ENCODE measurements around the gene XIRP2. TPM values are rescaled to one million over a fixed set of nuclear protein-coding genes. Genes with fewer than 3 reads are reported as not detected.

XIRP2 gene
- total RNA-seq, 2 donors from 2014 or later: not detected

DNA sequence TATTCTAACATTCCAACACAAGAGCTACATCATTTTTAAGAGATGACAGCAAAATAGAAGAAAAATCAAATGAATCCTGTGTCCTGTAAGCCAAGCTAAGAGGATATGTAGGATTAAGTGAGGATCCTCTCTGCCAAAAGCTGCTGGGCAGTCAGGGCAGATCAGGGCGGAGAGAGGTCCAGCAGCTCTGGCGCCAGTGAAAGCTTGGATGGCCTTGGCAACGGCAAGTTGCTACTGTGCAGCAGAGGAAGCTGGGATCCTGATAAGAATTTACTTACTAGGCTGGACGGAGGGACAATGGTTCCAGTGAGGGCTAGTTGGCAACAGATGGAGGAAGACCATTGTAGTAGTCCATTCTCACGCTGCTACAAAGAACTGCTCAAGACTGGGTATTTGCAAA, 391.5 kb downstream of the XIRP2 start:
- ATAC-seq (replicated peaks in 1 of 2): no peak
- Mint-ChIP-seq H3K4me3 (no peak overlapping the region), H3K27me3 (ENCODE audit: low read depth) (no peaks in the 10 kb centered on the region), H3K9me3 (no peaks in the 10 kb centered on the region), H3K36me3 (ENCODE audit: insufficient read depth in 2 of 2) (no peaks in the 10 kb centered on the region), H3K27ac (no peak overlapping the region), H3K4me1 (ENCODE audit: low read depth) (no peaks in the 10 kb centered on the region)
- DNase-seq: no peak

DNA sequence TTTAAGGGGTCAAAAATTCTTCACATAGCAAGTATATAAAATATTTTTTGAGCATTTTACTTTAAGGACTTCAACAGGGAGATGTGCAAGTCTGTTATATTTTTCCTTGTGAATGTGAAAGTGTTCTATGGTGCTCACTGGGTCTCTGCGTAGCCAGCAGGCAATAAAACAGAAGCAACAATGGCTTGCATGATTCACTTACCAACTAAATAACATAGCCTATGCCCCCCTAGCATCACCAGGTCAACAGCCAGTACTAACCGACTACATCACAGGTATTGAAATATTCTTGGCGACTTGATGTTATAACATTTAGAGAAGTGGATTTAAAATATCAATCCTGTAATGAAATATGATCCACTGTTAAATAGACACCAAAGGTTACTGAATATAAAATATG, 398.9 kb downstream of the XIRP2 start:
- peaks cover 39% of the 10 kb centered on the region for H3K27me3 Mint-ChIP-seq (ENCODE audit: low read depth)
- ATAC-seq (replicated peaks in 1 of 2): no peak
- DNase-seq: no peak
- H3K27ac Mint-ChIP-seq: no peak overlapping the region
- H3K9me3 Mint-ChIP-seq: no peaks in the 10 kb centered on the region
- H3K36me3 Mint-ChIP-seq (ENCODE audit: insufficient read depth in 2 of 2): no peaks in the 10 kb centered on the region
- no peaks in the 10 kb centered on the region for H3K4me1 Mint-ChIP-seq (ENCODE audit: low read depth)
- no peak overlapping the region for H3K4me3 Mint-ChIP-seq

DNA sequence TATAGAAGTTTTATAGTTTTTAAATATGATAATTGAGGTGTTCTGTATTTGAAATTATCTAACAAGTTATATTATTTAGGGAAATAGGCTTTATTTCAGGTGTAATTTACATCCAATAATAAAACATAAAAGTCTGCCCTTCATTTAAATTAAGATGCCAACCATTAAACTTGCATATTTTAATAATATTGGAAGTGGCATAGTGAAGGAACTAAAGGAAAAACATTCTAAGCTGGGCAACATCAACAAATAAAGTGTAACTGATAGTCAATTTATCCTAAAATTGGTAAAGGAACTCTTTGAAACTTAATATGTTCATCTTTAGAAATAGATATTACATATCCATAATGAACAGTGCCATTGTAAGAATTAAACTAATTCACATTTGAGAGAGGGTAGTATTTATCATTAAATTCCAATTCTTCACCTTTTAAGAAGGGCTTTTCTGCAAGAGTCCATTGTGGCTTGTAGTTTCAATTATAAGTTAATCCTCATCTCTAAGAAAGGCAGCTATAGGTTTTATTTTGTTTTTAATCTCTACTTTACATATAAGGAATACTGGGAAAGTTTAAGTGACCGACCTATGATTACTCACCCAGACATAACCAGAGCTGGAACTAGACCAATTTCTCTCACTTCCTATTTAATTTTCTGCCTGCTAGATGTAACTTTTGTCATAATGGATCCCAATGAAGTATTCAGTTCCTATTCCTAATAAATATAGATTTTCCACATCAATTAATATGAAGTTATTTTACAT, 401.6 kb downstream of the XIRP2 start:
- H3K9me3 Mint-ChIP-seq: no peaks in the 10 kb centered on the region
- DNase-seq (no peak), ATAC-seq (replicated peaks in 1 of 2) (no peak)
- no peak overlapping the region for H3K27ac Mint-ChIP-seq
- peaks cover 55% of the 10 kb centered on the region for H3K27me3 Mint-ChIP-seq (ENCODE audit: low read depth)
- H3K4me1 Mint-ChIP-seq (ENCODE audit: low read depth): peaks cover 15% of the 10 kb centered on the region
- peaks cover 1 to 3% of the 10 kb centered on the region in 2 donors for H3K36me3 Mint-ChIP-seq (ENCODE audit: insufficient read depth in 2 of 2)
- H3K4me3 Mint-ChIP-seq: no peak overlapping the region

DNA sequence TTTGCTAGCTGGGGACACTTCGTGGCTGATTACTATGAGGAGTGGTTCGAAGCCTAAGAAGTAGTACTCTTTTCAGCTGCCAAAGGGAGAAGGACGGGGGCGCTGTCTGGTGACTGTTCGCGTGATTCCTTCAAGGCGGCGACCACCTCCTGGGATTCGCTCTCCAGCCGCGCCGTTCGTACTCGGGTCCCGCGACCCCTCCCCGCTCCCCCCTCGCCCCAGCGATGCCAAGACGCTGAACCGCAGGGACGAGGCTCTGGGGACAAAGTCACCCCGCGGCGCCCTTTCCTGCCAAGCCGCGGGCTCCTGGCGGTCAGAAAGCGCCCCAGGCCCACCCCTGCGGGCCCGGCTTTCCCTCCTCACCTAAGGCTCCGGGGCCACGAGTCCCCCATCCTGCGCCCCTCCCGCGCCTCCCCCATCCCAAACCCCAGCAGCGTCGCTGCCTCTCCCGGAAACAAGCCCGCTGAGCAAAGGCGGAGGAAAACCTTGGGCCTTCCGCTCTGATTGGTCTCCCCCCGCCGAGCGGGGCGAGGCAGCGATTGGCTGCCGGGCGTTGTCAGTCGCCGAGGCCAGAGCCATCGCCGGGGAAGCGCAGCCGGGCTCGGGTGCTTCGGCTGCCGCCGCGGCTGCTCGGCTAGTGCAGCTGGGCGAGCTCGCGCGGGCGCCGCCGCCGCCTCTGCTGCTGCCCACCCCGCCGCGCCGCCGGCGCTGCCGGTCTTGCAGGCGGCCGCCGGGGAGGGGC, 404.3 kb downstream of the XIRP2 start, which contains the start of gene B3GALT1:
Gene B3GALT1 (plus strand): TSS at position 572 of the 742 bp plus-strand sequence.
- DNase-seq: peak; percentile 77 to 81
- peak; percentile 96 to 97 for ATAC-seq (replicated peaks in 1 of 2)
- Mint-ChIP-seq H3K4me1 (ENCODE audit: low read depth) (peaks cover 15% of the 10 kb centered on the region), H3K27me3 (ENCODE audit: low read depth) (peaks cover 64% of the 10 kb centered on the region), H3K4me3 (peak within 1 kb of the TSS; percentile 84 to 91), H3K9me3 (no peaks in the 10 kb centered on the region), H3K27ac (no peak within 1 kb of the TSS), H3K36me3 (ENCODE audit: insufficient read depth in 2 of 2) (peaks cover 1 to 3% of the 10 kb centered on the region in 2 donors)

DNA sequence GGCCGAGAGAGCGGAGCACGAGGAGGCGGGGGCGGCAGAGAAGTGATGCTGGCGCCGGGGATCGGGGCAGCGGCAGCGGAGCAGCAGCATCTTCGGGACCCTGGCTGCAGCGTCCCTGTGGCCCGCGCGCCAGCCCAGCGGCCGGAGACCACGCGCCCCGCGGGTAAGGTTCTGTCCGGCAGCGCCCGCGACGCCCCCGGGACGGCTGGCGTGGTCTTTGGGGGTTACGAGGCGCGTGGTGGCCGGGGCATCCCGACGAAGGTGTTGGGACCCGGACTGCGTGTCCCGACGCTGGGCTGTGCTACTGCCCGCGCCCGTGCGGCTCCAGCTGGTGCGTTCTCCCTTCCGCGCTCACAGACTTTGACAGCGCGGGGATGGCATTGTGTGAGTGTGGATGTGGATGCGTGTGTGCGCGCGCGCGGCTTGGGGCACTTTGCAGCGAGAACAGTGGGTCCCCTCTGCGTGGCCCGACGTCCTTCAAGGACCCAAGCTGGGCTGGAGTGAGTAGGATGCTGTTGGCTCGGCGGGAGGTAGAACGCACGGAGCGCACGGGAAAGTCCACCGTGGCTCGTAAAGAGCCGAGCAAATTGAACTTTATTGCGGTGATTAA, 405.0 kb downstream of the XIRP2 start:
- ATAC-seq (replicated peaks in 1 of 2): peak; percentile 35 to 37
- Mint-ChIP-seq H3K4me1 (ENCODE audit: low read depth) (peaks cover 15% of the 10 kb centered on the region), H3K9me3 (no peaks in the 10 kb centered on the region), H3K27me3 (ENCODE audit: low read depth) (peaks cover 63% of the 10 kb centered on the region), H3K27ac (no peak overlapping the region), H3K4me3 (peak overlapping the region; percentile 84 to 91), H3K36me3 (ENCODE audit: insufficient read depth in 2 of 2) (peaks cover 1 to 3% of the 10 kb centered on the region in 2 donors)
- DNase-seq: peak in 1 of 2 donors; percentile 14

DNA sequence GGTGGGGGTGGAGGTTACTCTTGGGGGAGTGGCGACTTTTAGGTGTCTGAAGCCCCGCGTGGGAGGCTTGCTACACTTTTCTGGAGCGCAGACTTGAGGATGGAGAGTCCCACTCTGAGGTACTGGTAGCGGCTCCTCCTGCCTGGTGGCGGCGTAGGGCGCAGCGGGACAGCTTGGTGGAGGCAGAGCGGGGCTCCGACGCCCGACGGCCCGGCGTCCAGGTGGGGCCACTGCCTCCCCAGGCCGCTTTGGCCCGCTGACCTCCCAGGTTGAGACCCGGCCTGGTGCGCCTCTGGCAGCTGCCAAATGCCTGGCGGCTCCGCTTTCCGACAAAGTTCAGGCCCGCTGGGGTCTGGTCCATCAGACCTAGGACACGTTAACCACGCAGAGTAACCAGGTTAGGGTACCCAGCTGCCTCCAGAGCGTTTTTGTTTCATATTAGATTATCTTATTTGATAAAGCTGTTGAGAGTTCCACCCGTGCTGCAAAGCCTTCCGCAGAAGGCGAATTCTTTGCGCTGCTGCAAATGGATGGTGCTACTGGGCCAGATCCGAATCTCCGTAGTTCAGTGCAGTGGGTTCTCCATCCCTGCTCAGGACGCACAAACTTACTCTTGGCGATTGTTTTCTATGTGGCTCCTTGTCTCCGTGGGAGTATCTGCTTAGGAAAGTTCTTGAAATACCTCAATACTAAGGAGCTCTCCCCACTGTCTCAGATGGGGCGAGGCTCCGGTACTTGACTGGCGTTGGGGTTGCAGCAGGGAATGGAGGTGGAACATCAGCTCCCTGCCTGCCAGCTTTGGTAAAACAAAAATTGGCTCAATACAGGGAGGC, 405.9 kb downstream of the XIRP2 start:
- peaks cover 1 to 3% of the 10 kb centered on the region in 2 donors for H3K36me3 Mint-ChIP-seq (ENCODE audit: insufficient read depth in 2 of 2)
- peak overlapping the region; percentile 84 to 91 for H3K4me3 Mint-ChIP-seq
- H3K4me1 Mint-ChIP-seq (ENCODE audit: low read depth): peaks cover 15% of the 10 kb centered on the region
- H3K27ac Mint-ChIP-seq: peak overlapping the region; percentile 32
- ATAC-seq (replicated peaks in 1 of 2) (no peak), DNase-seq (peak; percentile 1 to 20)
- no peaks in the 10 kb centered on the region for H3K9me3 Mint-ChIP-seq
- peaks cover 61% of the 10 kb centered on the region for H3K27me3 Mint-ChIP-seq (ENCODE audit: low read depth)

DNA sequence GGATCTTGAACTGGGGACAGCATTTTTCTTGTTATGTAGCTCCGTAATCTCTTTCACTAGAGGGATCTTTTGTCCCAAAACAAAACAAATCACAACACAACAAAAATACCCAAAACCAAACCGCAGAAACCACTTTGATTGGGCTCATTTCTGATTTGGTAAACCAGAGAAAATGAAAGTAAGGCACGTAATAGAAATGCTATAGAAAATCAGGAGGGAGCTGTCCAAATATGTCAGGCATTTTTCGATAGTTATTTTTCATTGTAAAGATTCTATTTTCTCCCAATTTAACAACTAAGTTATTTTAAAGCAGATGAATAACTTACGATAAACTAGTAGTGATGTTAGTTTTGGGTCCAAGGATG, 406.5 kb downstream of the XIRP2 start:
- Mint-ChIP-seq H3K4me3 (peak overlapping the region; percentile 82 to 84), H3K27ac (peak overlapping the region; percentile 32), H3K36me3 (ENCODE audit: insufficient read depth in 2 of 2) (peaks cover 1 to 3% of the 10 kb centered on the region in 2 donors), H3K9me3 (no peaks in the 10 kb centered on the region), H3K27me3 (ENCODE audit: low read depth) (peaks cover 60% of the 10 kb centered on the region), H3K4me1 (ENCODE audit: low read depth) (peaks cover 15% of the 10 kb centered on the region)
- no peak for ATAC-seq (replicated peaks in 1 of 2)
- no peak for DNase-seq

DNA sequence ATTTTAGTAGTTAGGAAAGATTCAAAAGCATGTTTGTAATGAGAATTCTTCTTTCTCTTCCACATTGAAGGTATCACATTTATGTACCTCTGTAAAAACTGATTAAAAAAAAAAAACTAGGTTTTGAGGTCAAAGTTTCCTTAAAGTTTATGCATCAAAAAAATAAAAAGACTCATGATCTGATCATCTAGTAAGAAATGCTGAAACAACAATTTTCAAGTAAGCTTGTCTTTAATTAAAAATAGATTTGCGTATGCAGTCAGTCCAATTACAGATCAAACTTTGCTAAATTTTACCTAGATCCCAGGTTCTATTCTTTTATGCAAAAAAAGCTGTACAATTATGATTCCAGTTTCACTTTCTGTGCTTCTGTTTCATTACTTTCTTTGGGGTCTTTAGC, 409.0 kb downstream of the XIRP2 start:
- Mint-ChIP-seq H3K4me1 (ENCODE audit: low read depth) (peaks cover 15% of the 10 kb centered on the region), H3K4me3 (no peak overlapping the region), H3K36me3 (ENCODE audit: insufficient read depth in 2 of 2) (peaks cover 1 to 3% of the 10 kb centered on the region in 2 donors), H3K27me3 (ENCODE audit: low read depth) (peaks cover 35% of the 10 kb centered on the region), H3K27ac (no peak overlapping the region), H3K9me3 (no peaks in the 10 kb centered on the region)
- DNase-seq (no peak), ATAC-seq (replicated peaks in 1 of 2) (no peak)

DNA sequence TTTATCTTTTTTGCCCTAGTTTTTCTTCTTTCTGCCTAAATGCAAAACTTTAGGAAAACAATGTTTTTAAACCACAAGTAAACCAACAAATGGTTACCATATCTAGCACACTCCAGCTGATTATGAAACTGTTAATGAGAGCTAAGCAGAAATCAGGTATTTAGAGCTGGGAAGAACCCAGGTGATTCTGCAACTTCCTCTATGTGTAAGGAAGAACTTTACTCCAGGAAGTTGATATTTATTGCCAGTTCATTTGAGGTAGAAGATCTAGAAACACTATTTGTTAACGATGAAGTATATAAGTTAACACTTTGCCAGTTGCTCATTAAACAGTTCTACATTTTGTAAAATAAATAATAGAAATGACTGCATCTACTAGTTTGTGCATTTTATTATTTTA, 409.7 kb downstream of the XIRP2 start:
- peaks cover 1 to 3% of the 10 kb centered on the region in 2 donors for H3K36me3 Mint-ChIP-seq (ENCODE audit: insufficient read depth in 2 of 2)
- H3K4me3 Mint-ChIP-seq: no peak overlapping the region
- peaks cover 15% of the 10 kb centered on the region for H3K4me1 Mint-ChIP-seq (ENCODE audit: low read depth)
- no peak overlapping the region for H3K27ac Mint-ChIP-seq
- DNase-seq (no peak), ATAC-seq (replicated peaks in 1 of 2) (no peak)
- H3K9me3 Mint-ChIP-seq: no peaks in the 10 kb centered on the region
- peaks cover 35% of the 10 kb centered on the region for H3K27me3 Mint-ChIP-seq (ENCODE audit: low read depth)
